K562 (cell line): ENCODE measurements around the gene POM121C. TPM values are rescaled to one million over a fixed set of nuclear protein-coding genes. Genes with fewer than 3 reads are reported as not detected.
"Not testable (repeated sequence)": the region's sequence is repeated elsewhere in the genome, so short reads cannot be mapped to it uniquely, and the experiment has no call there.

Experiments used
- ATF1 ChIP-seq, 2 experiments: fragments of 450-650 bp in 1 of 2; IDR thresholded peaks; 2 replicates each; pipeline ENCODE4 v1.6.1; 2016; ENCODE audit warnings: missing compliant biosample characterization in 1 of 2, missing genetic modification characterization in 1 of 2
- ATF4 ChIP-seq: fragments of 450-650 bp; formaldehyde crosslinking; IDR thresholded peaks from 2 replicates; pipeline ENCODE4 v1.4.0; 2022; ENCODE audit warnings: mild to moderate bottlenecking, moderate library complexity
- C11orf30 ChIP-seq: fragments of 450-650 bp; IDR thresholded peaks from 2 replicates; pipeline ENCODE4 v1.6.1; 2016; ENCODE audit warnings: low read depth, mild to moderate bottlenecking
- CREB1 ChIP-seq, 2 experiments: sonication (generic) in 1 of 2; formaldehyde crosslinking in 1 of 2; IDR thresholded peaks; 2 replicates each; pipeline versions ENCODE4 v1.6.1 to v1.8.0; 2012 to 2022; ENCODE audit warnings: inconsistent platforms in 1 of 2, mild to moderate bottlenecking in 1 of 2, missing genetic modification reagents in 1 of 2, moderate library complexity in 1 of 2
- ERF ChIP-seq: fragments of 450-650 bp; formaldehyde crosslinking; IDR thresholded peaks from 2 replicates; pipeline ENCODE4 v1.4.0; 2020; ENCODE audit warnings: mild to moderate bottlenecking, mixed read lengths
- HCFC1 ChIP-seq: IDR thresholded peaks from 2 replicates; pipeline ENCODE4 v1.6.1; 2012; ENCODE audit warnings: low read depth, low read length, improper control_type of control experiment
- ILF3 ChIP-seq: fragments of 450-650 bp; IDR thresholded peaks from 2 replicates; pipeline ENCODE4 v1.6.1; 2018; ENCODE audit warnings: antibody characterized with exemption, mild to moderate bottlenecking, moderate library complexity, borderline replicate concordance
- MAZ ChIP-seq, 2 experiments: fragments of 450-650 bp in 1 of 2; sonication (generic) in 1 of 2; formaldehyde crosslinking; IDR thresholded peaks in 1 of 2; conservative IDR thresholded peaks in 1 of 2; 2 replicates each; pipeline versions ENCODE4 v1.4.0 to v1.5.0; 2020; ENCODE audit warnings: mild to moderate bottlenecking in 1 of 2, missing genetic modification reagents in 1 of 2
- NONO ChIP-seq, 2 experiments: fragments of 200-400 bp in 1 of 2; fragments of 450-650 bp in 1 of 2; formaldehyde crosslinking in 1 of 2; IDR thresholded peaks; 2 replicates each; pipeline ENCODE4 v1.6.1; 2017; ENCODE audit warnings: low read depth in 2 of 2, mild to moderate bottlenecking in 2 of 2, moderate library complexity in 2 of 2, low read length in 1 of 2
- NRF1 ChIP-seq, 2 experiments: fragments of 450-650 bp; IDR thresholded peaks in 1 of 2; conservative IDR thresholded peaks in 1 of 2; 2 replicates each; pipeline ENCODE4 v1.6.1; 2014; ENCODE audit warnings: mild to moderate bottlenecking in 2 of 2
- POLR2G ChIP-seq: fragments of 200-400 bp; formaldehyde crosslinking; IDR thresholded peaks from 2 replicates; pipeline ENCODE4 v1.6.1; 2017; ENCODE audit warnings: low read depth, mild to moderate bottlenecking, antibody characterized with exemption, low read length, moderate library complexity
- RBFOX2 ChIP-seq: fragments of 200-400 bp; formaldehyde crosslinking; IDR thresholded peaks from 2 replicates; pipeline ENCODE4 v1.6.1; 2017; ENCODE audit warnings: low read depth, mild to moderate bottlenecking, low read length, moderate library complexity
- SAP30 ChIP-seq: fragments of 200-600 bp; sonication (generic); IDR thresholded peaks from 2 replicates; pipeline ENCODE4 v1.6.1; 2012; ENCODE audit warnings: borderline replicate concordance, low read depth, mild to moderate bottlenecking, moderate library complexity, low read length, control low read depth, inconsistent platforms; ENCODE audit not compliant: insufficient read depth, poor library complexity, severe bottlenecking
- SIN3A ChIP-seq, 2 experiments: fragments of 150-350 bp in 1 of 2; IDR thresholded peaks; 2 replicates each; pipeline ENCODE4 v1.6.1; 2011 to 2016; ENCODE audit warnings: borderline replicate concordance in 2 of 2, low read depth in 2 of 2, low read length in 2 of 2, mild to moderate bottlenecking in 2 of 2, moderate library complexity in 2 of 2; ENCODE audit not compliant: control insufficient read depth in 1 of 2
- SMAD4 ChIP-seq: fragments of 250-450 bp; sonication (Bioruptor Pico); conservative IDR thresholded peaks from 2 replicates; pipeline ENCODE4 v1.8.0; 2021; ENCODE audit warnings: inconsistent platforms, mild to moderate bottlenecking, moderate library complexity
- THAP12 ChIP-seq: fragments of 250-450 bp; sonication (Bioruptor Pico); IDR thresholded peaks from 2 replicates; pipeline ENCODE4 v1.9.0; 2021; ENCODE audit warnings: mild to moderate bottlenecking, inconsistent platforms
- ZBTB17 ChIP-seq: fragments of 450-650 bp; formaldehyde crosslinking; IDR thresholded peaks from 2 replicates; pipeline ENCODE4 v1.4.0; 2020; ENCODE audit warnings: mild to moderate bottlenecking
- ZBTB9 ChIP-seq: fragments of 450-650 bp; formaldehyde crosslinking; IDR thresholded peaks from 2 replicates; pipeline ENCODE4 v1.4.0; 2020; ENCODE audit warnings: mild to moderate bottlenecking, moderate library complexity
- ZFX ChIP-seq: sonication (generic); formaldehyde crosslinking; IDR thresholded peaks from 2 replicates; pipeline ENCODE4 v1.8.0; 2022; ENCODE audit warnings: mild to moderate bottlenecking, missing genetic modification reagents, moderate library complexity
- ZNF583 ChIP-seq: fragments of 250-450 bp; sonication (Bioruptor Pico); IDR thresholded peaks from 2 replicates; pipeline ENCODE4 v1.4.0; 2020
- ZNF76 ChIP-seq: fragments of 250-450 bp; sonication (Bioruptor Pico); IDR thresholded peaks from 2 replicates; pipeline ENCODE4 v1.4.0; 2020; ENCODE audit warnings: mild to moderate bottlenecking, moderate library complexity, borderline replicate concordance
- polyA plus RNA-seq, 8 experiments: library from polyadenylated mRNA; depleted of rRNA in 4 of 8; stranded (reverse) in 5 of 8; unstranded in 3 of 8; fragments of >200 nt; fragmentation: Nextera tagmentation in 2 of 8; fragmentation: Illumina TruSeq in 1 of 8; extraction: Ambion mirVana in 2 of 8; extraction: Trizol in 1 of 8; gene quantifications; 2 replicates each; pipeline versions ENCODE4 v1.2.1 to v1.2.3, GENCODE V29; 2011 to 2014; ENCODE audit warnings: inconsistent platforms in 1 of 8, missing spikeins in 1 of 8
- total RNA-seq, 7 experiments: library from RNA; depleted of rRNA in 6 of 7; stranded (reverse); fragments of >200 nt in 6 of 7; fragmentation: Illumina TruSeq in 2 of 7; extraction: Trizol in 2 of 7; gene quantifications; 2 replicates each; pipeline versions ENCODE4 v1.2.1 to v1.2.3, GENCODE V29; 2011 to 2021; ENCODE audit warnings: low replicate concordance in 1 of 7

The POM121C gene
- total and polyA plus RNA-seq, 9 of the 15 experiments (the other 6 are each of a cell fraction or from before 2014, with no cell fraction given): 7.1 to 119 (median 21.4) TPM

GRCh38 chr7:75442465-75443111, 43.5 kb downstream of the POM121C start (continued):
- peak; percentile 39; the same call in 1 of the 2 replicates for TF ChIP-seq HCFC1
- TF ChIP-seq ATF4 (CRISPR knock-in tag): peak; percentile 79
- TF ChIP-seq ZBTB9 (CRISPR knock-in tag): peak; percentile 95
- peak; percentile 50; the same call in 1 of the 2 replicates for TF ChIP-seq ZNF583 (CRISPR knock-in tag)
- peak; percentile 92; the same call in 1 of the 2 replicates for TF ChIP-seq ERF (CRISPR knock-in tag)
- TF ChIP-seq NRF1 (conservative IDR thresholded peaks at IDR 0.05 in 1 of 2, IDR thresholded peaks at IDR 0.05 in 1 of 2): peak; percentile 57 to 68; a peak in 2 of 4 replicates
- TF ChIP-seq NONO (IDR thresholded peaks at IDR 0.05; ENCODE audit: low read depth in 2 of 2, low read length in 1 of 2): peak in 1 of 2 experiments; percentile 97; a peak in 2 of 4 replicates
- TF ChIP-seq POLR2G: peak; percentile 79
- TF ChIP-seq ILF3: peak; percentile 89; the same call in 1 of the 2 replicates
- TF ChIP-seq C11orf30: peak; percentile 18; the same call in 1 of the 2 replicates
- TF ChIP-seq SMAD4 (CRISPR knock-in tag): peak; percentile 87
- TF ChIP-seq THAP12: peak; percentile 94
- TF ChIP-seq SIN3A (IDR thresholded peaks at IDR 0.05; ENCODE audit: borderline replicate concordance in 2 of 2, control insufficient read depth in 1 of 2, low read depth in 2 of 2, low read length in 2 of 2): 0 out of 4 replicates have a peak, but pooled peaks of 1 of the 2 experiments have one; percentile 38
- not testable (repeated sequence) for TF ChIP-seq ATF1, CREB1 (CRISPR knock-in tag; IDR thresholded peaks at IDR 0.05)
- peak; percentile 96 for TF ChIP-seq ATF1 (tag; IDR thresholded peaks at IDR 0.05)
- TF ChIP-seq SAP30: peak; percentile 48
- peak; percentile 85 for TF ChIP-seq ZBTB17 (CRISPR knock-in tag)
- peak; percentile 70 for TF ChIP-seq RBFOX2
- TF ChIP-seq CREB1 (IDR thresholded peaks at IDR 0.05): peak; percentile 84
- peak; percentile 54; the same call in 1 of the 2 replicates for TF ChIP-seq ZNF76
- TF ChIP-seq MAZ (CRISPR knock-in tag; conservative IDR thresholded peaks at IDR 0.05 in 1 of 2, IDR thresholded peaks at IDR 0.05 in 1 of 2): peak in 1 of 2 experiments; percentile 83; a peak in 2 of 4 replicates
- peak; percentile 73 for TF ChIP-seq ZFX
